ENCODE results near the gene TMEM135.

- TF ChIP-seq CTCF (conservative IDR thresholded peaks at IDR 0.05; ENCODE audit: low read depth, low read length) = no peak
- no peak for TF ChIP-seq EZH2 (IDR thresholded peaks at IDR 0.05; ENCODE audit: borderline replicate concordance, low read depth, low read length, poor library complexity, severe bottlenecking)
Observed at GRCh38 chr11:87022254-87022653, 15.5 kb upstream of the TMEM135 start.
